OCI-LY1 (cell line): ENCODE measurements around the gene SHROOM3.

Experiments
- H2AFZ ChIP-seq: fragments of 200-600 bp; sonication (generic), shearing (Covaris generic); 2 replicates; pipeline ENCODE4 v1.6.0; 2014; ENCODE audit warnings: antibody characterized with exemption, mild to moderate bottlenecking, low read length
- H3F3A ChIP-seq: fragments of 200-600 bp; sonication (generic), shearing (Covaris generic); 2 replicates; pipeline ENCODE4 v1.6.0; 2014; ENCODE audit warnings: mild to moderate bottlenecking, antibody characterized with exemption, low read length, moderate library complexity; ENCODE audit not compliant: insufficient read depth
- H3K27ac ChIP-seq: fragments of 200-600 bp; sonication (generic); 2 replicates; pipeline ENCODE4 v1.5.1; 2014; ENCODE audit warnings: low read length, mixed run types, mild to moderate bottlenecking, low read depth; ENCODE audit not compliant: poor library complexity, severe bottlenecking
- H3K27me3 ChIP-seq: fragments of 200-600 bp; sonication (generic); 2 replicates; pipeline ENCODE4 v1.6.0; 2014; ENCODE audit warnings: antibody characterized with exemption, mild to moderate bottlenecking, low read length, moderate library complexity; ENCODE audit not compliant: insufficient read depth
- H3K36me3 ChIP-seq: fragments of 200-600 bp; sonication (generic); 2 replicates; pipeline ENCODE4 v1.6.1; 2014; ENCODE audit warnings: mild to moderate bottlenecking, antibody characterized with exemption, low read length, moderate library complexity, mixed read lengths; ENCODE audit not compliant: insufficient read depth
- H3K4me1 ChIP-seq: fragments of 200-600 bp; sonication (generic); 2 replicates; pipeline ENCODE4 v1.5.1; 2014; ENCODE audit warnings: mild to moderate bottlenecking, low read length, moderate library complexity; ENCODE audit not compliant: insufficient read depth, severe bottlenecking
- H3K4me2 ChIP-seq: fragments of 200-600 bp; sonication (generic), shearing (Covaris generic); 2 replicates; pipeline ENCODE4 v1.6.1; 2014; ENCODE audit warnings: low read length
- H3K4me3 ChIP-seq: fragments of 200-600 bp; sonication (generic); 2 replicates; pipeline ENCODE4 v1.5.1; 2014; ENCODE audit warnings: low read length, low read depth, mild to moderate bottlenecking, mixed read lengths; ENCODE audit not compliant: poor library complexity, severe bottlenecking
- H3K79me2 ChIP-seq: fragments of 200-600 bp; shearing (Covaris generic); 2 replicates; pipeline ENCODE4 v1.6.1; 2016; ENCODE audit warnings: mixed run types, low read length, mixed read lengths; ENCODE audit not compliant: insufficient read depth
- H3K9ac ChIP-seq: fragments of 200-600 bp; sonication (generic), shearing (Covaris generic); 2 replicates; pipeline ENCODE4 v1.6.1; 2014; ENCODE audit warnings: mild to moderate bottlenecking, low read length, mixed read lengths
- H3K9me2 ChIP-seq: fragments of 200-600 bp; sonication (generic), shearing (Covaris generic); 2 replicates; pipeline ENCODE4 v1.6.1; 2014; ENCODE audit warnings: low read depth, mild to moderate bottlenecking, low read length, mixed read lengths
- H3K9me3 ChIP-seq: fragments of 200-600 bp; shearing (Covaris generic); 2 replicates; pipeline ENCODE4 v1.6.1; 2014; ENCODE audit warnings: low read length, mixed read lengths
- H4K20me1 ChIP-seq: fragments of 200-600 bp; sonication (generic), shearing (Covaris generic); 2 replicates; pipeline ENCODE4 v1.6.0; 2016; ENCODE audit warnings: mild to moderate bottlenecking, low read length; ENCODE audit not compliant: insufficient read depth
- CTCF ChIP-seq: fragments of 200-600 bp; sonication (generic), shearing (Covaris generic); IDR thresholded peaks from 2 replicates; pipeline ENCODE4 v1.5.1; 2017; ENCODE audit warnings: mild to moderate bottlenecking, antibody characterized with exemption, low read length, moderate library complexity, mixed read lengths
- EZH2 ChIP-seq: fragments of 200-600 bp; sonication (generic), shearing (Covaris generic); IDR thresholded peaks from 2 replicates; pipeline ENCODE4 v1.8.0; 2017; ENCODE audit warnings: borderline replicate concordance, mixed run types, mild to moderate bottlenecking, antibody characterized with exemption, low read length, moderate library complexity, mixed read lengths

Gene SHROOM3

GRCh38 chr4:76539979-76540378 is 105.0 kb downstream of the SHROOM3 start:
- TF ChIP-seq CTCF (no peak), EZH2 (no peak)
- Histone ChIP-seq H3K4me3 (no peak overlapping the region), H4K20me1 (no peaks in the 10 kb centered on the region), H3K36me3 (no peaks in the 10 kb centered on the region), H3K79me2 (no peaks in the 10 kb centered on the region), H3K4me1 (no peaks in the 10 kb centered on the region), H3K27ac (no peak overlapping the region), H3K27me3 (no peaks in the 10 kb centered on the region), H2AFZ (no peak overlapping the region), H3K4me2 (no peak overlapping the region), H3K9ac (no peak overlapping the region), H3F3A (no peaks in the 10 kb centered on the region), H3K9me2 (no peaks in the 10 kb centered on the region), H3K9me3 (no peaks in the 10 kb centered on the region)

GRCh38 chr4:76540486-76540885 is 105.5 kb downstream of the SHROOM3 start:
- no peaks in the 10 kb centered on the region for H3K9me2 ChIP-seq
- TF ChIP-seq EZH2: no peak
- TF ChIP-seq CTCF: no peak
- H3K79me2 ChIP-seq: no peaks in the 10 kb centered on the region
- no peaks in the 10 kb centered on the region for H4K20me1 ChIP-seq
- H3K9me3 ChIP-seq: no peaks in the 10 kb centered on the region
- no peak overlapping the region for H3K4me2 ChIP-seq
- no peak overlapping the region for H2AFZ ChIP-seq
- no peaks in the 10 kb centered on the region for H3K27me3 ChIP-seq
- no peak overlapping the region for H3K27ac ChIP-seq
- no peak overlapping the region for H3K9ac ChIP-seq
- H3F3A ChIP-seq: no peaks in the 10 kb centered on the region
- no peaks in the 10 kb centered on the region for H3K4me1 ChIP-seq
- H3K4me3 ChIP-seq: no peak overlapping the region
- no peaks in the 10 kb centered on the region for H3K36me3 ChIP-seq

DNA sequence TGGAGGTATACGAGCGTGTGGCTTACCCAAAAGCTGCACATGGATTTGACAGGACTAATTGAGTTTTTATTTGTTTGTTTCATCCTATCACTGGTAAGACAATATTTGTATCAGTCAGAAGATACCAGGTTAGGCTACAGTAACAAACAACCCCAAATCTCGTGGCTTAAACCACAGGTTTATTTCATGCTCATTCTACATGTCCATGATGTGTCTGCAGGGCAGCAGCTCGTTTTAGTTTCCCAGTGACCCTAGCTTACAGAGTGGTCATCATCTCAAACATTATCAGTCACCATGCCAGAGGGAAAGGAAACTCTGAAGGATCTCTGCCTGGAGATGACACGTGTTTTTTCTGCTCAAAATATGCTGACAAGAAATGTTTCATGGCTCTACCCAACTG is 108.3 kb downstream of the SHROOM3 start:
- H3K9me3 ChIP-seq: no peaks in the 10 kb centered on the region
- H2AFZ ChIP-seq: no peak overlapping the region
- no peaks in the 10 kb centered on the region for H3K4me1 ChIP-seq
- H4K20me1 ChIP-seq: no peaks in the 10 kb centered on the region
- no peaks in the 10 kb centered on the region for H3K79me2 ChIP-seq
- H3K27ac ChIP-seq: no peak overlapping the region
- no peaks in the 10 kb centered on the region for H3F3A ChIP-seq
- H3K4me3 ChIP-seq: no peak overlapping the region
- no peaks in the 10 kb centered on the region for H3K36me3 ChIP-seq
- no peak for TF ChIP-seq CTCF
- no peak for TF ChIP-seq EZH2
- H3K27me3 ChIP-seq: no peaks in the 10 kb centered on the region
- H3K9ac ChIP-seq: no peak overlapping the region
- no peaks in the 10 kb centered on the region for H3K9me2 ChIP-seq
- no peak overlapping the region for H3K4me2 ChIP-seq
